GM21619 (cell line): ENCODE measurements around the gene CTNNA3.

Source experiments
- ATAC-seq: cut with Tn5 transposase; IDR thresholded peaks from one replicate; pipeline ENCODE4 v1.9.1; 2021; ENCODE audit not compliant: unreplicated experiment

The CTNNA3 gene

DNA sequence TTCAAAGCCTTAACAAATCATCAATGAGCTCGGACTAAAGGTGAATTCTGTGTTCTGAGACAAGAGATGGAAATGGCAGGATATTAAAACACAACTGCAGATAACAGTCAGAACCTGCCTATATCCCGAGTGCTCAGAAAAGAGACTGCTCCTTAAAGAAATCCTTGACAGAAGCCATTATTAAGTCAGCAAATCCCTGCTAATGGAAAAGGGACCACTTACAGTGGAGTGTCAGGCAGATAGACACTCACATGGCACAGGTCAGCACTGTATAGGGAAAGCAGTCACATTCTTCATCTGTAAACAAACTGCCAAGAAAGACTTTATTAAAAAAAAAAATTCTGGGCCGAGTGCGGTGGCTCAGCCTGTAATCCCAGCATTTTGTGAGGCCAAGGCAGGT lies 917.6 kb downstream of the CTNNA3 start:
- no peak for ATAC-seq

GRCh38 chr10:66777665-66778064 lies 918.3 kb downstream of the CTNNA3 start:
- ATAC-seq, result no peak

GRCh38 chr10:66773472-66773817 lies 922.5 kb downstream of the CTNNA3 start:
- no peak for ATAC-seq

DNA sequence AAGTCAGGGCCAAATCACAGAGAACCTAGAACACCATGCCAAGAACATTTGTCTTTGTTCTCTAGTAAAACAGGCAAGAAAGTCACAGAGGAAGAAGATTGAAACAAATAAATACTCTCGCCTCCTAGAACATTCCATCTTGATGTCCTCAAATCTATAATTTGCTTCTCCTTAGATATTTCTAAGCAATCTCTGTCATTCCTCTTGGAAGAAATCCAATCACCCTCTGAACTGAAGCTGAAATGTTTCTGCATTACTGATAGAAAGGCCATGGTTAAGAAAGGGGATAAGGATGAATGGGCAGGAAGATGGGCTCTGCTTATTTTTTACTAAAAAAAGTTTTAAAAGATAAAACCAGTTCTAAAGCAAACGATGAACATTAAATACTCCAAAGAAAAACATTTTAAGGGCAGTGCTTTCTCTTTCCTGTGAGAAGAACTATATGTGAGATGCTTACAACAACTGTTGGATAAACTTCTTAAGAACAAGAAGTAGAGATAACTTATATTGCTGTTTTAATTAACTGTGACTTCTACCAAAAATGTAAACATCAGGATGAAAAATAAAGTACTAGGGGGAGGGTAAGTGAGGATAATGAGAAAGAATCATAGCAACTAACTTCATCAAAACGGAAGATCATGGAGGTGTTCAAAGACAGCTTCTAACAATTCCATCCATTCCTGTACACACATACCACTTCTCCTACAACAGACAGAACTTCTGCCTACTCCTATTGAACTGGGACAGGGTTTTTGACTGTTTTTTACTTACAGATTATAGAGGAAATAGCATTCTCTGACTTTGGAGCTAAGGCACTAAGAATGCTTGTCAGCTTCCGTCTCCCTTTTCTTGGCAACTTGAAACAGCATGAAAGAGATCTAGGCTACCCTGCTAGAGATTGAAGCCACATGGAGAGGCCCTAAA lies 923.2 kb downstream of the CTNNA3 start:
- ATAC-seq, result no peak

DNA sequence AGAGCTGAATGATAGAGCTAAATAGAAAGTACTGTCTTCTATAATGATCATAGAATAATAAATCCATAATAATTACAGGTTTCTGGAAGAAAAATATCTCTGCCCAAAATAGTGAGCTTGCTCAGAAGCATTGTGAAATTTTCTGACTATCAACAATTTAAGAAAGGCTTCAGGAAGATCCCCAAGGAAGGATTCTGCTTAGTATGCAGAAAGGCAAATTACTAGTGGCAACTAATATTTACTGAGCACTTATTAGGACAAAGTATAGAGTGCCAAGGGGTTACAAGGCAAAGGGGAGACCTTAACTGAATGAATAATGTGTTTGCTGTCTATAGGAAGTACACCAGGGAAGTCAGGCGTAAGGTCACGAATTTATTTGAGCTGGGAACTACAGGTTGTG lies 928.3 kb downstream of the CTNNA3 start:
- ATAC-seq, result no peak

GRCh38 chr10:66762218-66762729 lies 933.7 kb downstream of the CTNNA3 start:
- ATAC-seq, result no peak

DNA sequence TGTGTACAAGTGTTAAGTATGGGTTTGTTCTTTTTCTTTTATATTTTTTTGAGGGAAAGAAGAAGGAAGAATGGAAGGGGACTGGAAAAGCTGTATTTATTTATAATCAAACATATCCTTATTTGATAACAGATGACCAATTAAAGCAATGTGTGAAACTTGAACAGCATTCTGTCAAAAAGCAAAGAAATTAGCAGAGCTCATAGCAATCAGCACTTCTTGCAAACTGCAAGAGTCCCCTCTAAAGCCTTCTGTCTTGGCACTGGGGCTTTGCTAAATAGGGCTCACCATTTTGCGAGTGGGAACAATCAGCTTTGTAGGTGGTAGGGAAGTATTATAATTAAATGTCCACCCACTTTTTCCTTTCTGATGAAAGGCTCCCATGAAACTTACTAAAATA lies 935.1 kb downstream of the CTNNA3 start:
- ATAC-seq, result no peak

DNA sequence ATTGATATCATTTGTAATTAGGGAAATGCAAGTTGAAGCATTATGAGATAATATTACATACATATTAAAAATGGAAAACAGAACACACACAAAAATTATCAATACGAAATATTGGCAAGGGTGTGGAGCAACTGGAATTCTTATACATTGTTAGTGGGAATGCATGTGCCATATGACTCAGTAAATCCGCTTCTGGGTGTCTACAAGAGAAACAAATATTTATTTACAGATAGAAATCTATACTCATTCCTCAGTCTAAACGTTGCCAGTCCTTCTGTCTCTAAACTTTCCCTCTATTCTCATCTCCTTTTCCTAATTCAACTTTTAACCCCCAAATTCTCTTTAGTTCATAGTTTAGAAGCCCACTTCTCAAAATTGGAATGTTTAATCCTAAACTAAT lies 940.5 kb downstream of the CTNNA3 start:
- ATAC-seq, result no peak

GRCh38 chr10:66752714-66753113 lies 943.3 kb downstream of the CTNNA3 start:
- ATAC-seq, result no peak

GRCh38 chr10:66748217-66748616 lies 947.8 kb downstream of the CTNNA3 start:
- ATAC-seq, result no peak

- no peak for ATAC-seq
These were observed 948.5 kb downstream of the CTNNA3 start for GRCh38 chr10:66747451-66747850.

DNA sequence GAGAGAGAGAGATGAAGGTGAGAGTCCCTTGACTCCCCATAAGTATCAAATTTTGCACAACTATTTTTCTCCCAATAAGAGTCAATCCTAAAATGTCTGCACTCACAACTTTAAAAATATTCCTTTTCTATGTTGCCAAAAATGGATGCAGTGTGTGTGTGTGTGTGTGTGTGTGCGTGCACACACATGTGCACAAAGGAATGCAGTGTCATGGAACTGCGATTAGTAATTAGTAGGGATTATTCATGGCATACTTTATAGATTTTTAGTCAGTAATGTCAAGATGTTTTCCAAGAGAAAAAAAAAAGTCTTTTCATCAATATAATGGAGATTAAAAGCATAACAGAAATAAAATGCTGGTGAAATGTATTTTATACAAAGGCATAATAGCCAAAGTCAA lies 949.3 kb downstream of the CTNNA3 start:
- no peak for ATAC-seq

GRCh38 chr10:66746246-66746645 lies 949.7 kb downstream of the CTNNA3 start:
- no peak for ATAC-seq

- ATAC-seq, result no peak
These were observed 951.1 kb downstream of the CTNNA3 start for GRCh38 chr10:66744915-66745314.

DNA sequence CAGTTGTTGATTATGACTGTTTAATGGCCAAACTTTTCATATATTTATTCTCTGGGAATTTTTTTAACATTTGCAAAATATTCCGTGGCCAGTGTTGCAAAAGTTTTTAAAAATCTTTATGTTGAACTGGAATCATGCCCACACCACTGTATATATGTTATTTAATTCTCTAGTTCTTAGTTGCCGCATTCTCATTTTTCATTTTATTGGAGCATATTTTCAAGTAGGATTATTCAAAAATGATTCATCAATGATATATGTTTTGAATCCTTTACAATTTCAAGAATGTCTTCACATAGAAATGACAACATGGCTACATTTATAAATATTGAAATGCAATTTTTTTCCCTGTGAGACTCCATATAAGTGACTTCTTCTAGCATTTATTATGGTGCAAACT lies 958.8 kb downstream of the CTNNA3 start:
- no peak for ATAC-seq

DNA sequence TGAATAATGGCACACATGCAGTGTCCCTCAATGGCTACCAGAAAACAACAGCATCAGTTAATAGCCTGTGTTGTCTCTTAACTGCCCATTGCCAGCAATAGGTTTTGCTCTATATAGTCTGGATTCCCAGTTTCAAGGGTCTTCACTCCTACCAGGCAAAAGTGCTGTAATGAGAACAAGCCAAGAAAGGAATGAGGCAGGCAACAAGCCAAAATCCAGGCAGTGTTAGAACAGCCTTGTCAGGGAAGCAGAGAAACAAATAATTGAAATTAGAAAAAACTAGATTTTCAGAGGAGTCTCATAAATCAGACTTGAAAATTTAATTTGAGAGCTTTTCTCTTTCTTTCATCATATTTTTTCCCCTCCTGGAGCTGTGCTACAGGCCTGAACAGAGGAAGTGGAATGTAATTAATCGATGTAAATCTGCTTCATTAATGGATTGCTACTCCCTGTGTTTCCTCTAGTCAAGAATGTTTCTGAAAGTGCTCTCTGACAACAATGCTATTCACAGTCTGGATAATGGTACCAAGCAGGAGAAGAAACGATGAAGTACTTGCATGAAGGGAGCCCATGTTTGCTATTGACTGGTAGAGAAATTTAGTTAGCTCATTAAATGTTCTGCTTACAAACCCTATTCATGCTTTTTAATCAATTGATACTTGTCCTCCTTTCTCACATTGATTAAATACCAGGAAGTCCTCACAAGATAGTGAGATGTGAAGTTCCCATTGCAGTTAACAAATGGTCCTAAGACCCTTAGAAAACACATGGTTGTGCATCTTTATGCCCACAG lies 972.2 kb downstream of the CTNNA3 start:
- no peak for ATAC-seq

- ATAC-seq, result no peak
These were observed 976.5 kb downstream of the CTNNA3 start for GRCh38 chr10:66719483-66719882.

DNA sequence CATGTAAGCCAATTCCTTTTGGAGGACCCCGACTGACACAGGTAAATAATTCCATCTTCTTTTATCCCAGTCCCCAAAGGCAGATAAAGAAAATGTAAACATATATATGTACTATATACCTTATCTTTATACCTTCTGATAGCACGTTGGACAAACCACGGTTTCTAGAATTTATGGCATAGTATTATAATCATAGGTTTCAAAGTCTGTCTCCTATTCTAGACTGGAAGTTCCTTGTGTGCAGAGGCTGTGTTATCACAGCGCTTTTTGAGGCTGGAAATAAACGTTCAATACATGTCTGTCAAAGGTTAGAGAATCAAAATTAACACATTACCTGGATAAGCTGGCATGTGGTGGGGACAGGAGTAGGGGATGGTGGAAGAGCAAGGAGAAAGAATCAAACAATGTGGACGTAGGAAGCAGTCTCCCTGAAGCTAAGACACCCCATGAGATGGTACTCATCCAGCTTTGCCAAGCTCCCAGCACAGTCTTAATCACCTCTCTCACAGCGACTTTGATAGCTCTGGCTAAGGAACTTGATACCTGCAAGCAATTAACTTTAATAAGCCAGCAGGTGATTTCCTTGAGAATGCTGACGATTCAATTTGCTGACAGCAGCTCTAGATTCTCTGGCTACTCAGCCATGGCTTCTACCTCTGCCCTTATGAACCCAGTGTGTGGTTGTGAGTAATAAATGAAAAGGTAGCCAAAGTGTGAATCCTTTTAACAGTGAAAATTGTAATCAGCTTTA lies 978.6 kb downstream of the CTNNA3 start:
- ATAC-seq, result no peak

- ATAC-seq, result no peak
These were observed 981.3 kb downstream of the CTNNA3 start for GRCh38 chr10:66714741-66715140.

DNA sequence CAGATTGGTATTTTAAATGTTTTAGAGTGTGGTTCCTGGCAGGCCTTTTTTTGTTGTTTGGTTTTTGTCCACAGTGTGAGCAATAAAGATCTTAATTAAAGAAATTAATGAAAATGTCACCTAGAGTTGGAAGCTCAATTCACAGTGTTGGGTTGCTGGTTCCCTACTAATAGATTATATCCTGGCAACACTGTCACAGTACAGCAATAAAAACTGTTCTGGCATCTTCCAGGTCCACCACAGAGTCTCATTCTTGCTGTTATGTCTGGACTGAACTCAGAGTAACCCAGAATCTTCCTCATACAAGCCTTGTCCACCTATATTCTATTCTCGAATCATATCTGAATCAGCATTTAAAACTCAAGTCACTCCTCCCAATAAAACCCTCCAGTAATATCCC lies 982.6 kb downstream of the CTNNA3 start:
- ATAC-seq, result no peak

GRCh38 chr10:66698069-66698468 lies 997.9 kb downstream of the CTNNA3 start:
- ATAC-seq, result no peak
